Sciatic nerve (tissue), 1 donor: ENCODE measurements around the gene NT5E. TPM values are rescaled to one million over a fixed set of nuclear protein-coding genes. Genes with fewer than 3 reads are reported as not detected.

Source experiments
- total RNA-seq: library from RNA; stranded (reverse); fragmentation: NEBNext Ultra II Directional; extraction: Animal tissue kit (Norgen Biotek cat#: 25700); gene quantifications from one replicate; pipeline ENCODE4 v1.2.1, GENCODE V29; 2021
- donor health status: DM: no; HTN: no; CAD: no.

NT5E gene
- total RNA-seq, 1 donor from 2014 or later: 52.7 TPM

Other genes with a start within 250 kb of the NT5E start
- 92.9 TPM for gene SNX14, start 143.8 kb downstream of the NT5E start, total RNA-seq
- 96.3 TPM for gene SYNCRIP, start 192.8 kb downstream of the NT5E start, total RNA-seq